K562 (cell line): Measurements from ENCODE around the gene LIG3. TPM values are rescaled to one million over a fixed set of nuclear protein-coding genes. Genes with fewer than 3 reads are reported as not detected.

ENCODE experiments used
- ATAC-seq: fragments of 200-7000 bp; cut with Tn5 transposase; 3 replicates; pipeline ENCODE4 v1.9.1; 2020; ENCODE audit warnings: moderate library complexity
- BruUV-seq: library from RNA; stranded (reverse); fragments of 400-500 nt; replicated peaks from 2 replicates; lab custom pipeline; 2021; lab: Mats Ljungman, UMichigan
- CTCF ChIA-PET: fragments of 300-600 bp; formaldehyde crosslinking; extraction: SDS; loops from one replicate; lab custom pipeline; 2021; ENCODE audit warnings: low intra/inter-chr PET ratio; lab: Yijun Ruan, JAX
- POLR2A ChIA-PET: fragments of 300-600, 350-650 bp; sonication (Branson Sonifier 250); formaldehyde crosslinking; extraction: SDS; loops from one replicate; lab custom pipeline; 2021; ENCODE audit warnings: antibody characterized with exemption, inconsistent platforms; lab: Yijun Ruan, JAX
- DNase-seq, 4 experiments: peaks; one replicate each; pipeline versions ENCODE4 v3.0.0 to v3.0.0-alpha.2; 2011 to 2018; ENCODE audit warnings: low spot score in 3 of 4, mixed read lengths in 3 of 4; ENCODE audit errors: extremely low read depth in 1 of 4
- FAIRE-seq: peaks from 2 replicates; lab custom pipeline; 2011; peaks lifted over from hg19 to GRCh38; lab: Jason Lieb, UNC
- H2AFZ ChIP-seq: 2 replicates; pipeline ENCODE4 v1.6.0; 2011; ENCODE audit warnings: low read depth, low read length, control low read depth, inconsistent platforms
- H3K27ac ChIP-seq: fragments of 200-600 bp; 3 replicates; pipeline ENCODE4 v1.8.0; 2011; ENCODE audit warnings: low read depth, mild to moderate bottlenecking, control low read depth, inconsistent platforms, low read length, moderate library complexity, mixed read lengths; ENCODE audit errors: extremely low read depth
- H3K27me3 ChIP-seq, 2 experiments: fragments of 300-600 bp in 1 of 2; 2 replicates in 1 of 2; 3 replicates in 1 of 2; pipeline versions ENCODE4 v1.6.0 to v1.8.0; 2011; ENCODE audit warnings: inconsistent platforms in 2 of 2, low read length in 2 of 2, mild to moderate bottlenecking in 1 of 2, mixed read lengths in 1 of 2, moderate library complexity in 1 of 2; ENCODE audit not compliant: control insufficient read depth in 2 of 2, insufficient read depth in 2 of 2
- H3K36me3 ChIP-seq: fragments of 300-600 bp; 3 replicates; pipeline ENCODE4 v1.8.0; 2011; ENCODE audit warnings: mild to moderate bottlenecking, low read length, inconsistent platforms; ENCODE audit not compliant: control insufficient read depth, insufficient read depth
- H3K4me1 ChIP-seq, 2 experiments: fragments of 200-600 bp in 1 of 2; replicated peaks in 1 of 2; 2 replicates in 1 of 2; 3 replicates in 1 of 2; pipeline versions ENCODE4 v1.5.1 to v1.8.0; 2011; ENCODE audit warnings: inconsistent platforms in 2 of 2, low read length in 2 of 2, mild to moderate bottlenecking in 1 of 2, mixed read lengths in 1 of 2, moderate library complexity in 1 of 2; ENCODE audit not compliant: control insufficient read depth in 2 of 2, insufficient read depth in 2 of 2
- H3K4me2 ChIP-seq: 2 replicates; pipeline ENCODE4 v1.6.1; 2011; ENCODE audit warnings: low read length, control low read depth, inconsistent platforms, mixed read lengths; ENCODE audit not compliant: insufficient read depth
- H3K4me3 ChIP-seq: fragments of 200-600 bp; sonication (generic), shearing (Covaris generic); 2 replicates; pipeline ENCODE4 v1.5.1; 2016; ENCODE audit warnings: control low read depth, inconsistent platforms
- H3K79me2 ChIP-seq: fragments of 200-600 bp; 3 replicates; pipeline ENCODE4 v1.8.0; 2011; ENCODE audit warnings: low read length, inconsistent platforms; ENCODE audit not compliant: control insufficient read depth, insufficient read depth
- H3K9ac ChIP-seq, 2 experiments: 2 replicates each; pipeline versions ENCODE4 v1.6.0 to v1.6.1; 2011; ENCODE audit warnings: low read depth in 2 of 2, low read length in 2 of 2, control low read depth in 1 of 2, inconsistent platforms in 1 of 2, mild to moderate bottlenecking in 1 of 2, mixed read lengths in 1 of 2; ENCODE audit not compliant: insufficient read depth in 1 of 2
- H3K9me1 ChIP-seq: one replicate; pipeline ENCODE4 v1.6.0; 2011; ENCODE audit warnings: inconsistent platforms, mild to moderate bottlenecking, low read length, moderate library complexity; ENCODE audit not compliant: control insufficient read depth, insufficient read depth
- H3K9me3 ChIP-seq: replicated peaks from 2 replicates; pipeline ENCODE4 v1.5.1; 2011; ENCODE audit warnings: low read depth, low read length, inconsistent platforms; ENCODE audit not compliant: control insufficient read depth, insufficient read depth
- H4K20me1 ChIP-seq: replicated peaks from 2 replicates; pipeline ENCODE4 v1.6.1; 2011; ENCODE audit warnings: low read length, inconsistent platforms, mixed read lengths; ENCODE audit not compliant: control insufficient read depth, insufficient read depth
- ARNT ChIP-seq, 2 experiments: fragments of 450-650 bp; IDR thresholded peaks; 2 replicates each; pipeline ENCODE4 v1.6.1; 2016; ENCODE audit warnings: mild to moderate bottlenecking in 1 of 2
- CC2D1A ChIP-seq: fragments of 450-650 bp; IDR thresholded peaks from 2 replicates; pipeline ENCODE4 v1.6.1; 2017; ENCODE audit warnings: mild to moderate bottlenecking
- CCAR2 ChIP-seq: fragments of 200-400 bp; formaldehyde crosslinking; IDR thresholded peaks from 2 replicates; pipeline ENCODE4 v1.6.1; 2017; ENCODE audit warnings: mild to moderate bottlenecking, low read depth, low read length
- HDGF ChIP-seq: fragments of 450-650 bp; IDR thresholded peaks from 2 replicates; pipeline ENCODE4 v1.6.1; 2016
- MAZ ChIP-seq, 2 experiments: fragments of 450-650 bp in 1 of 2; sonication (generic) in 1 of 2; formaldehyde crosslinking; IDR thresholded peaks in 1 of 2; conservative IDR thresholded peaks in 1 of 2; 2 replicates each; pipeline versions ENCODE4 v1.4.0 to v1.5.0; 2020; ENCODE audit warnings: mild to moderate bottlenecking in 1 of 2, missing genetic modification reagents in 1 of 2
- POLR2G ChIP-seq: fragments of 200-400 bp; formaldehyde crosslinking; IDR thresholded peaks from 2 replicates; pipeline ENCODE4 v1.6.1; 2017; ENCODE audit warnings: low read depth, mild to moderate bottlenecking, antibody characterized with exemption, low read length, moderate library complexity
- RHOXF2B ChIP-seq: fragments of 250-450 bp; sonication (Bioruptor Pico); conservative IDR thresholded peaks from 2 replicates; pipeline ENCODE4 v1.5.1; 2021
- SMC3 ChIP-seq: conservative IDR thresholded peaks from 2 replicates; pipeline ENCODE4 v1.6.1; 2011; ENCODE audit warnings: low read depth, low read length, improper control_type of control experiment; ENCODE audit not compliant: insufficient read depth
- STAG1 ChIP-seq: sonication (generic); formaldehyde crosslinking; IDR thresholded peaks from 2 replicates; pipeline ENCODE4 v1.5.0; 2020; ENCODE audit warnings: missing genetic modification reagents, borderline replicate concordance
- WGBS: fragments of 100-300 bp; shearing (Covaris generic); methylation state at CpG from one replicate; pipeline ENCODE4 v1.1.6; 2016; ENCODE audit warnings: low coverage, mixed read lengths; ENCODE audit not compliant: insufficient coverage; ENCODE audit errors: missing lambda C conversion rate; 5-methylcytosine and 5-hydroxymethylcytosine counted together
- in situ Hi-C: fragments of 300-500 bp; cut with MboI; formaldehyde crosslinking; loops from 4 replicates; pipeline ENCODE4 v1.15.0; 2018; ENCODE audit warnings: inconsistent platforms, mixed read lengths
- intact Hi-C: fragments of 100-400 bp; cut with micrococcal nuclease; formaldehyde crosslinking; loops from 2 replicates; pipeline ENCODE4 v1.14.2; 2022
- polyA plus RNA-seq, 8 experiments: library from polyadenylated mRNA; depleted of rRNA in 4 of 8; stranded (reverse) in 5 of 8; unstranded in 3 of 8; fragments of >200 nt; fragmentation: Nextera tagmentation in 2 of 8; fragmentation: Illumina TruSeq in 1 of 8; extraction: Ambion mirVana in 2 of 8; extraction: Trizol in 1 of 8; gene quantifications; 2 replicates each; pipeline versions ENCODE4 v1.2.1 to v1.2.3, GENCODE V29; 2011 to 2014; ENCODE audit warnings: inconsistent platforms in 1 of 8, missing spikeins in 1 of 8
- total RNA-seq, 7 experiments: library from RNA; depleted of rRNA in 6 of 7; stranded (reverse); fragments of >200 nt in 6 of 7; fragmentation: Illumina TruSeq in 2 of 7; extraction: Trizol in 2 of 7; gene quantifications; 2 replicates each; pipeline versions ENCODE4 v1.2.1 to v1.2.3, GENCODE V29; 2011 to 2021; ENCODE audit warnings: low replicate concordance in 1 of 7
- TF ChIP-seq, protein P1 (sequence below): sonication (generic); formaldehyde crosslinking; IDR thresholded peaks from 2 replicates; pipeline ENCODE4 v1.8.1; 2023; ENCODE audit warnings: mild to moderate bottlenecking, missing genetic modification reagents, moderate library complexity
- TF ChIP-seq, protein P2 (sequence below): fragments of 250-450 bp; sonication (Bioruptor Pico); IDR thresholded peaks from 2 replicates; pipeline ENCODE4 v1.4.0; 2020; ENCODE audit warnings: mild to moderate bottlenecking, moderate library complexity, borderline replicate concordance
- TF ChIP-seq, protein P3 (sequence below): fragments of 450-650 bp; formaldehyde crosslinking; IDR thresholded peaks from 2 replicates; pipeline ENCODE4 v1.4.0; 2020; ENCODE audit warnings: mild to moderate bottlenecking, moderate library complexity

The LIG3 gene
- total and polyA plus RNA-seq, 9 of the 15 experiments (the other 6 are each of a cell fraction or from before 2014, with no cell fraction given) = 7.6 to 75.0 (median 43.0) TPM

DNA sequence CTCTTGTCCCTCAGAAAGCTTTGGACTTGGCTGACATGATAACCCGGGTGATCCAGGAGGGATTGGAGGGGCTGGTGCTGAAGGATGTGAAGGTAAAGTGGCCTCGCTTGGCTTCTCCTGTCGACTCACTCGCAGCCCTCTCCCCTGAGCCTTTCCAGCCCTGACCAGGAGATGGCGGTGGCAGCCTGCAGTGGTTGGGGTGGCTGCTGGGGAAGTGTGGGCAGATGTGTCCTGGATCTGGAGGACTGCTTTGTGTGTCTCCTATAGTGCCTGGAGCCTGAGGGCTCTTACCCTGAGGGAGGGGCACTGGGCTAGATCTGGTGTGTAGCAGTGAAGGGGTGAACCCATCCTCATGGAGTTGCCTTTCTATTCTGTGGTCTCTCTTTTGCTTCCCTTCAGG lies 17.9 kb downstream of the LIG3 start:
- in situ Hi-C loops = loop anchor here (5.0 kb wide), 2 partner anchors 94 to 124 kb away; partner anchors contain the start of gene FNDC8
- Histone ChIP-seq H3K79me2 (no peaks in the 10 kb centered on the region), H3K36me3 (peaks cover 96% of the 10 kb centered on the region), H3K27me3 (no peaks in the 10 kb centered on the region), H3K4me3 (no peak overlapping the region), H3K9me3 (no peaks in the 10 kb centered on the region), H2AFZ (no peak overlapping the region), H3K4me2 (no peak overlapping the region), H3K27ac (no peak overlapping the region), H3K4me1 (peaks cover 3 to 11% of the 10 kb centered on the region in 2 experiments; a peak in 3 of 5 replicates), H3K9ac (0 out of 4 replicates have a peak overlapping the region, but pooled peaks of 1 of the 2 experiments have one; percentile 12), H3K9me1 (no peaks in the 10 kb centered on the region), H4K20me1 (no peaks in the 10 kb centered on the region; the same call in 1 of the 2 replicates)
- ATAC-seq (peak; percentile 94), DNase-seq (peak; percentile 74 to 86 (median 78)), FAIRE-seq (no peak)
- WGBS = 42% methylated on average over 5 of the region's 5 CpGs
- POLR2A ChIA-PET = interaction anchor here (0.6 kb wide), 1 partner anchor 578 kb away, joined by 3 read pairs; no protein-coding TSS in a partner anchor
- intact Hi-C loops = loop anchor here (1.0 to 5.0 kb wide), 2 partner anchors 89 to 121 kb away; partner anchors contain the start of gene RAD51D
- BruUV-seq = no TSS peak
- CTCF ChIA-PET = interaction anchor here (0.5 to 2.9 kb wide), 5 partner anchors 66 to 145 kb away, joined by 3 to 49 read pairs (median 5); partner anchors contain the start of genes FNDC8 and RAD51D
- TF ChIP-seq ARNT (IDR thresholded peaks at IDR 0.05) (no peak), RHOXF2B (CRISPR knock-in tag) (no peak), POLR2G (peak; percentile 17; the same call in 1 of the 2 replicates), MAZ (CRISPR knock-in tag; conservative IDR thresholded peaks at IDR 0.05 in 1 of 2, IDR thresholded peaks at IDR 0.05 in 1 of 2) (peak in 1 of 2 experiments; percentile 62; a peak in 1 of 4 replicates), CCAR2 (no peak), CC2D1A (peak; percentile 50; the same call in 1 of the 2 replicates), SMC3 (peak; percentile 96), STAG1 (peak; percentile 62; the same call in 1 of the 2 replicates), HDGF (peak; percentile 66; the same call in 1 of the 2 replicates)
- TF ChIP-seq, protein P1, sequence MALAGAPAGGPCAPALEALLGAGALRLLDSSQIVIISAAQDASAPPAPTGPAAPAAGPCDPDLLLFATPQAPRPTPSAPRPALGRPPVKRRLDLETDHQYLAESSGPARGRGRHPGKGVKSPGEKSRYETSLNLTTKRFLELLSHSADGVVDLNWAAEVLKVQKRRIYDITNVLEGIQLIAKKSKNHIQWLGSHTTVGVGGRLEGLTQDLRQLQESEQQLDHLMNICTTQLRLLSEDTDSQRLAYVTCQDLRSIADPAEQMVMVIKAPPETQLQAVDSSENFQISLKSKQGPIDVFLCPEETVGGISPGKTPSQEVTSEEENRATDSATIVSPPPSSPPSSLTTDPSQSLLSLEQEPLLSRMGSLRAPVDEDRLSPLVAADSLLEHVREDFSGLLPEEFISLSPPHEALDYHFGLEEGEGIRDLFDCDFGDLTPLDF (CRISPR knock-in tag) = no peak
- TF ChIP-seq, protein P2, sequence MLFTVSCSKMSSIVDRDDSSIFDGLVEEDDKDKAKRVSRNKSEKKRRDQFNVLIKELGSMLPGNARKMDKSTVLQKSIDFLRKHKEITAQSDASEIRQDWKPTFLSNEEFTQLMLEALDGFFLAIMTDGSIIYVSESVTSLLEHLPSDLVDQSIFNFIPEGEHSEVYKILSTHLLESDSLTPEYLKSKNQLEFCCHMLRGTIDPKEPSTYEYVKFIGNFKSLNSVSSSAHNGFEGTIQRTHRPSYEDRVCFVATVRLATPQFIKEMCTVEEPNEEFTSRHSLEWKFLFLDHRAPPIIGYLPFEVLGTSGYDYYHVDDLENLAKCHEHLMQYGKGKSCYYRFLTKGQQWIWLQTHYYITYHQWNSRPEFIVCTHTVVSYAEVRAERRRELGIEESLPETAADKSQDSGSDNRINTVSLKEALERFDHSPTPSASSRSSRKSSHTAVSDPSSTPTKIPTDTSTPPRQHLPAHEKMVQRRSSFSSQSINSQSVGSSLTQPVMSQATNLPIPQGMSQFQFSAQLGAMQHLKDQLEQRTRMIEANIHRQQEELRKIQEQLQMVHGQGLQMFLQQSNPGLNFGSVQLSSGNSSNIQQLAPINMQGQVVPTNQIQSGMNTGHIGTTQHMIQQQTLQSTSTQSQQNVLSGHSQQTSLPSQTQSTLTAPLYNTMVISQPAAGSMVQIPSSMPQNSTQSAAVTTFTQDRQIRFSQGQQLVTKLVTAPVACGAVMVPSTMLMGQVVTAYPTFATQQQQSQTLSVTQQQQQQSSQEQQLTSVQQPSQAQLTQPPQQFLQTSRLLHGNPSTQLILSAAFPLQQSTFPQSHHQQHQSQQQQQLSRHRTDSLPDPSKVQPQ (CRISPR knock-in tag) = no peak
- TF ChIP-seq, protein P3, sequence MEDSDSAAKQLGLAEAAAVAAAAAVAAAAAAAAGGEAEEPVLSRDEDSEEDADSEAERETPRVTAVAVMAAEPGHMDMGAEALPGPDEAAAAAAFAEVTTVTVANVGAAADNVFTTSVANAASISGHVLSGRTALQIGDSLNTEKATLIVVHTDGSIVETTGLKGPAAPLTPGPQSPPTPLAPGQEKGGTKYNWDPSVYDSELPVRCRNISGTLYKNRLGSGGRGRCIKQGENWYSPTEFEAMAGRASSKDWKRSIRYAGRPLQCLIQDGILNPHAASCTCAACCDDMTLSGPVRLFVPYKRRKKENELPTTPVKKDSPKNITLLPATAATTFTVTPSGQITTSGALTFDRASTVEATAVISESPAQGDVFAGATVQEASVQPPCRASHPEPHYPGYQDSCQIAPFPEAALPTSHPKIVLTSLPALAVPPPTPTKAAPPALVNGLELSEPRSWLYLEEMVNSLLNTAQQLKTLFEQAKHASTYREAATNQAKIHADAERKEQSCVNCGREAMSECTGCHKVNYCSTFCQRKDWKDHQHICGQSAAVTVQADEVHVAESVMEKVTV (CRISPR knock-in tag) = peak; percentile 77
